Lung (tissue), 16 donors: Measurements from ENCODE around the gene VWCE. TPM values are rescaled to one million over a fixed set of nuclear protein-coding genes. Genes with fewer than 3 reads are reported as not detected.

Source experiments
- ATAC-seq: fragments of 200-7000 bp; cut with Tn5 transposase; one replicate; pipeline ENCODE4 v1.9.1; 2020; ENCODE audit warnings: moderate number of reproducible peaks; ENCODE audit not compliant: insufficient read depth, low FRiP score
- DNase-seq, 3 donors: peaks; one replicate each; pipeline ENCODE4 v3.0.0-alpha.2; 2013 to 2017
- H3K27ac ChIP-seq, 2 donors: one replicate each; pipeline ENCODE4 v1.5.1; 2013; ENCODE audit warnings: mild to moderate bottlenecking in 2 of 2, moderate library complexity in 2 of 2, control low read depth in 1 of 2, inconsistent platforms in 1 of 2, low read depth in 1 of 2, low read length in 1 of 2
- H3K27me3 ChIP-seq, 3 donors: one replicate each; pipeline ENCODE4 v1.5.1; 2013; ENCODE audit warnings: low read length in 2 of 3; ENCODE audit not compliant: control insufficient read depth in 3 of 3, insufficient read depth in 3 of 3
- H3K36me3 ChIP-seq, 4 donors: one replicate each; pipeline ENCODE4 v1.5.1; 2013; ENCODE audit warnings: low read length in 4 of 4, mild to moderate bottlenecking in 1 of 4, moderate library complexity in 1 of 4; ENCODE audit not compliant: control insufficient read depth in 4 of 4, insufficient read depth in 4 of 4
- H3K4me1 ChIP-seq, 5 donors: one replicate each; pipeline ENCODE4 v1.5.1; 2013; ENCODE audit warnings: low read length in 5 of 5, mild to moderate bottlenecking in 2 of 5, moderate library complexity in 1 of 5; ENCODE audit not compliant: control insufficient read depth in 5 of 5, insufficient read depth in 5 of 5
- H3K4me3 ChIP-seq: one replicate; pipeline ENCODE4 v1.5.1; 2013; ENCODE audit warnings: mild to moderate bottlenecking, control low read depth, moderate library complexity
- H3K9ac ChIP-seq, 2 donors: one replicate each; pipeline ENCODE4 v1.5.1; 2013; ENCODE audit warnings: low read length in 2 of 2, control low read depth in 1 of 2; ENCODE audit not compliant: insufficient read depth in 1 of 2
- H3K9me3 ChIP-seq, 4 donors: one replicate each; pipeline ENCODE4 v1.5.1; 2013; ENCODE audit warnings: low read length in 3 of 4, mild to moderate bottlenecking in 1 of 4, moderate library complexity in 1 of 4; ENCODE audit not compliant: control insufficient read depth in 4 of 4, insufficient read depth in 3 of 4
- WGBS, 2 donors: extraction: QIAGEN DNeasy Blood & Tissue Kit; methylation state at CpG; one replicate each; pipeline ENCODE4 v1.1.7; 2013; 5-methylcytosine and 5-hydroxymethylcytosine counted together
- long read RNA-seq, 5 donors: transcript quantifications; one replicate each; lab custom pipeline, GENCODE V29; 2026
- polyA plus RNA-seq, 2 donors: library from polyadenylated mRNA; stranded (reverse); fragments of 200-250 nt; gene quantifications; one replicate each; pipeline ENCODE4 v1.2.1, GENCODE V29; 2013
- total RNA-seq, 2 donors: library from RNA; depleted of rRNA in 1 of 2; stranded (reverse); fragments of >200 nt in 1 of 2; gene quantifications; one replicate each; pipeline ENCODE4 v1.2.1, GENCODE V29; 2014 to 2021
- TF ChIP-seq, protein P1 (sequence below): IDR thresholded peaks from 2 replicates; pipeline ENCODE4 v1.5.1; 2012; ENCODE audit warnings: mild to moderate bottlenecking; ENCODE audit errors: control extremely low read depth, extremely low read depth
- donor health status: control.
- donor health status: control.
- donor health status: Bipolar disorder and iron deficiency.
- donor health status: healthy.
- donor health status: DM: yes; HTN: yes; CAD: no.

Gene VWCE
- total RNA-seq (1 to 10 TPM in 1 of 2 donors, under 1 TPM in 1; 0.65 to 1.2 TPM), polyA plus RNA-seq (under 1 TPM; 0.13 to 0.55 TPM)
- long read RNA-seq, donor 1 = 0 reads
- long read RNA-seq, donor 2 = 0 reads
- long read RNA-seq, donor 3 = 0 reads
- long read RNA-seq, donor 4, partial matches to known transcripts = 0 of 1 reads
- long read RNA-seq, donor 4, other reads (novel, unspliced or antisense) = 0 of 1 reads
- long read RNA-seq, donor 5, partial matches to known transcripts = 0 of 1 reads
- long read RNA-seq, donor 5, other reads (novel, unspliced or antisense) = 0 of 1 reads

GRCh38 chr11:61294717-61295595, at the start of gene VWCE:
Gene VWCE (minus strand): TSS chr11:61295316. CDS start chr11:61295037, 279 bp downstream.
- TF ChIP-seq, protein P1, sequence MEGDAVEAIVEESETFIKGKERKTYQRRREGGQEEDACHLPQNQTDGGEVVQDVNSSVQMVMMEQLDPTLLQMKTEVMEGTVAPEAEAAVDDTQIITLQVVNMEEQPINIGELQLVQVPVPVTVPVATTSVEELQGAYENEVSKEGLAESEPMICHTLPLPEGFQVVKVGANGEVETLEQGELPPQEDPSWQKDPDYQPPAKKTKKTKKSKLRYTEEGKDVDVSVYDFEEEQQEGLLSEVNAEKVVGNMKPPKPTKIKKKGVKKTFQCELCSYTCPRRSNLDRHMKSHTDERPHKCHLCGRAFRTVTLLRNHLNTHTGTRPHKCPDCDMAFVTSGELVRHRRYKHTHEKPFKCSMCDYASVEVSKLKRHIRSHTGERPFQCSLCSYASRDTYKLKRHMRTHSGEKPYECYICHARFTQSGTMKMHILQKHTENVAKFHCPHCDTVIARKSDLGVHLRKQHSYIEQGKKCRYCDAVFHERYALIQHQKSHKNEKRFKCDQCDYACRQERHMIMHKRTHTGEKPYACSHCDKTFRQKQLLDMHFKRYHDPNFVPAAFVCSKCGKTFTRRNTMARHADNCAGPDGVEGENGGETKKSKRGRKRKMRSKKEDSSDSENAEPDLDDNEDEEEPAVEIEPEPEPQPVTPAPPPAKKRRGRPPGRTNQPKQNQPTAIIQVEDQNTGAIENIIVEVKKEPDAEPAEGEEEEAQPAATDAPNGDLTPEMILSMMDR = no peak
- H3K9ac ChIP-seq = peak within 1 kb of the TSS; percentile 32 to 55
- ATAC-seq = peak; percentile 42

DNA sequence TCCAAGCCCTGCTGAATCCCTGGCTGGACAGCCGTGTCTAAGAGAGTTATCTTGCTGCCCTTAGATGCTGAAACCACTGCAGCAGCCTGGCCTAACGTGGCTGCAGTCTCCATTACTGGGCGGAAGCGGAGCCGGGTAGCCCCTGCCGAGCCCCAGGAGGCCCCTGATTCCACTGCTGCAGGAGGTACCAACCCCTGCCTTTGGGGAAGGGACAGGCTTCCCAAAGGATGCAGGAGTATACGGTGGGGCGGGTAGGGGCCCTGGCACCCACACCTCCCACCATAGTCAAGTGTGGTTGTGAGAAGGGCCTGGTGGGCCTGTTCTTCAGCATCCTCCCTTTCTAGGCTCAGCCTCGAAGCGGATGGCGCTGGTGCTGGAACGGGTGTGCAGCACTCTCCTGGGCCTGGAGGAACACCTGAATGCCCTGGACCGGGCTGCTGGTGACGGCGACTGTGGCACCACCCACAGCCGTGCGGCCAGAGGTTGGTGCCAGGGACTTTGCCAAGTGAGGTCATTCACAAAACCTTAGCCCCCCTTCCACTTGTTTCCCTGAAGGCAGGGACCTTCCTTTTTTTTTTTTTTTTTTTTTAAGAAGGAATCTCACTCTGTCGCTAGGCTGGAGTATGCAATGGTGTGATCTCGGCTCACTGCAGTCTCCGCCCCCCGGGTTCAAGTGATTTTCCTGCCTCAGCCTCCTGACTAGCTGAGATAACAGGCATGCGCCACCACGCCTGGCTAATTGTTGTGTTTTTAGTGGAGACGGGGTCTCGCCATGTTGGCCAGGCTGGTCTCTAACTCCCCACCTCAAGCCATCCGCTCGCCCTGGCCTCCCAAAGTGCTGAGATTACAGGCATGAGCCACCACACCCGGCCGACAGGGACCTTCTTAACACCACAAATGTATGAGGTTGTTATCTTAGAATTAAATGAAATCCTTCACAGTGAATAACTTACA, 49.0 kb upstream of the VWCE start:
- H3K36me3 ChIP-seq = peaks cover 0 to 27% (median 7%) of the 10 kb centered on the region in 4 donors
- TF ChIP-seq, protein P1 = no peak
- DNase-seq (no peak), ATAC-seq (no peak)
- H3K9ac ChIP-seq = no peak overlapping the region
- H3K4me1 ChIP-seq = no peaks in the 10 kb centered on the region
- WGBS, 2 donors = 92 to 96% methylated on average over 29 of the region's 29 CpGs
- no peaks in the 10 kb centered on the region for H3K9me3 ChIP-seq
- H3K27ac ChIP-seq = no peak overlapping the region
- H3K27me3 ChIP-seq = no peaks in the 10 kb centered on the region
- H3K4me3 ChIP-seq = no peak overlapping the region

More at GRCh38 chr11:61294717-61295595, at the start of gene VWCE:
- Histone ChIP-seq H3K9me3 (peaks cover 0 to 10% (median 0%) of the 10 kb centered on the region in 4 donors), H3K4me1 (peaks cover 0 to 17% (median 6%) of the 10 kb centered on the region in 5 donors), H3K27me3 (no peaks in the 10 kb centered on the region), H3K4me3 (peak within 1 kb of the TSS; percentile 35), H3K27ac (no peak within 1 kb of the TSS), H3K36me3 (peaks cover 2 to 13% (median 6%) of the 10 kb centered on the region in 4 donors)
- DNase-seq = peak; percentile 73 to 74 (median 74)
- 1 to 2% methylated on average over 88 to 97 of the region's 97 CpGs for WGBS, 2 donors

DNA sequence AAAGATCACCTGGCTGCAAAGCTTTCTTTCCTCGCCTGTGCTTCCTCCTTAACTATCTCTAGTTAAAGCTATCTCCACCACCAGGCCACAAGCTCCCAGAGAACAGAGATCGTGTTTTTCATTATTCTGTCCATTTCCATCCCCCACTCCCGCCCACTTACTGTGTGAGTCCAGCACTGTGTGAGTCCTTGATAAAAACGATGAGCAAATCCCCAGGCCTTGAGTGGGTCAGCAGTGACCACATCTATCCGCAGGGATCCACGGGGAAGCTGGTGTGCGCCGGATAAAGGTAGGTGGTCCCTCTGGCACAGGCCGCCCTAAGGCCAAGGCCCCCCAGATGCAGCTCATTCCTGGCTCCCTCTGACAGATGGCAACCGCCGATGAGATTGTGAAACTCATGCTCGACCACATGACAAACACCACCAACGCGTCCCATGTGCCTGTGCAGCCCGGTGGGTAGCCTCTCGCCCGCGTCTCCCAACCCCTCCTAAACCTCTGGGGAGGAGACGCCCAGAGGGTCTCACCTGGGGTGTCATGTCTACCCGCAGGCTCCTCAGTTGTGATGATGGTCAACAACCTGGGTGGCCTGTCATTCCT, 47.2 kb upstream of the VWCE start:
- DNase-seq (no peak), ATAC-seq (peak; percentile 37)
- 72 to 84% methylated on average over 20 of the region's 20 CpGs for WGBS, 2 donors
- Histone ChIP-seq H3K27ac (no peak overlapping the region), H3K9me3 (no peaks in the 10 kb centered on the region), H3K4me1 (no peaks in the 10 kb centered on the region), H3K4me3 (no peak overlapping the region), H3K9ac (no peak overlapping the region), H3K27me3 (no peaks in the 10 kb centered on the region), H3K36me3 (peaks cover 0 to 21% (median 7%) of the 10 kb centered on the region in 4 donors)
- TF ChIP-seq, protein P1 = no peak
